PFSK-1 (cell line): ENCODE measurements around the gene PGAP6.

Experiments
- FOXP2 ChIP-seq: optimal IDR thresholded peaks from 2 replicates; pipeline ENCODE3; 2011; ENCODE audit warnings: borderline replicate concordance, control low read depth, inconsistent platforms; ENCODE audit not compliant: insufficient read depth; ENCODE audit errors: extremely low read length, extremely low read depth
- POLR2AphosphoS5 ChIP-seq: IDR thresholded peaks from 2 replicates; pipeline ENCODE4 v1.6.1; 2012; ENCODE audit warnings: low read depth, mild to moderate bottlenecking, control low read depth, low read length, moderate library complexity
- TF ChIP-seq, protein P1 (sequence below), 2 experiments: IDR thresholded peaks; 2 replicates each; pipeline versions ENCODE4 v1.6.1 to v1.8.0; 2011 to 2012; ENCODE audit warnings: low read depth in 2 of 2, low read length in 2 of 2, control low read depth in 1 of 2, inconsistent platforms in 1 of 2, mild to moderate bottlenecking in 1 of 2, moderate library complexity in 1 of 2; ENCODE audit not compliant: insufficient read depth in 1 of 2

DNA sequence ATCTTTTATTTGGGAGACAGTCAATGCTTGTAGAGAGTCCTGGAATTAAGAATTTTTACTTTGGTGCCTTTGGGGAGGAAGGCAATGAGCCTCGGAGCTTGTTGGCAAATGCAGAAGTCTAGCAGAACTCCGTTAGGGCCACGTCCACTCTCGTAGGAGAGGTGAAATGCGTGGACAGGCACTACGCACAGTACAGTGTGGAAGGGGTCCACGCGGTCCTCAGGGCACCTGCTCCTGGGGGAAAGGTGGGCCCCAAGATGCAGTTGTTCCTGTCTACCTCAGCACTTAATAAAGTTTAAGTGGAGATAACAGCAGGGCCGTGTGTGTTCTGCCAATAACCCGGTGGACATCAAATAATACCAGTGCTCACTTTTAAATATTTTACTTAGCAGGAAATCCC is 45.5 kb upstream of the PGAP6 start:
- TF ChIP-seq, protein P1, sequence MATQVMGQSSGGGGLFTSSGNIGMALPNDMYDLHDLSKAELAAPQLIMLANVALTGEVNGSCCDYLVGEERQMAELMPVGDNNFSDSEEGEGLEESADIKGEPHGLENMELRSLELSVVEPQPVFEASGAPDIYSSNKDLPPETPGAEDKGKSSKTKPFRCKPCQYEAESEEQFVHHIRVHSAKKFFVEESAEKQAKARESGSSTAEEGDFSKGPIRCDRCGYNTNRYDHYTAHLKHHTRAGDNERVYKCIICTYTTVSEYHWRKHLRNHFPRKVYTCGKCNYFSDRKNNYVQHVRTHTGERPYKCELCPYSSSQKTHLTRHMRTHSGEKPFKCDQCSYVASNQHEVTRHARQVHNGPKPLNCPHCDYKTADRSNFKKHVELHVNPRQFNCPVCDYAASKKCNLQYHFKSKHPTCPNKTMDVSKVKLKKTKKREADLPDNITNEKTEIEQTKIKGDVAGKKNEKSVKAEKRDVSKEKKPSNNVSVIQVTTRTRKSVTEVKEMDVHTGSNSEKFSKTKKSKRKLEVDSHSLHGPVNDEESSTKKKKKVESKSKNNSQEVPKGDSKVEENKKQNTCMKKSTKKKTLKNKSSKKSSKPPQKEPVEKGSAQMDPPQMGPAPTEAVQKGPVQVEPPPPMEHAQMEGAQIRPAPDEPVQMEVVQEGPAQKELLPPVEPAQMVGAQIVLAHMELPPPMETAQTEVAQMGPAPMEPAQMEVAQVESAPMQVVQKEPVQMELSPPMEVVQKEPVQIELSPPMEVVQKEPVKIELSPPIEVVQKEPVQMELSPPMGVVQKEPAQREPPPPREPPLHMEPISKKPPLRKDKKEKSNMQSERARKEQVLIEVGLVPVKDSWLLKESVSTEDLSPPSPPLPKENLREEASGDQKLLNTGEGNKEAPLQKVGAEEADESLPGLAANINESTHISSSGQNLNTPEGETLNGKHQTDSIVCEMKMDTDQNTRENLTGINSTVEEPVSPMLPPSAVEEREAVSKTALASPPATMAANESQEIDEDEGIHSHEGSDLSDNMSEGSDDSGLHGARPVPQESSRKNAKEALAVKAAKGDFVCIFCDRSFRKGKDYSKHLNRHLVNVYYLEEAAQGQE (IDR thresholded peaks at IDR 0.05; ENCODE audit: insufficient read depth in 1 of 2, low read depth in 2 of 2, low read length in 2 of 2), result no peak
- TF ChIP-seq POLR2AphosphoS5 (no peak), FOXP2 (no peak)
